GM12873 (cell line): Measurements from ENCODE around the gene ATP5PB.

ENCODE experiments used
- CTCF ChIP-seq: IDR thresholded peaks from 2 replicates; pipeline ENCODE4 v1.5.1; 2012; ENCODE audit warnings: low read depth, mild to moderate bottlenecking, moderate library complexity, low read length, control low read depth; ENCODE audit not compliant: insufficient read depth; ENCODE audit errors: missing control alignments

ATP5PB gene

GRCh38 chr1:111439461-111440351 is 9.6 kb upstream of the ATP5PB start:
- TF ChIP-seq CTCF = no peak

GRCh38 chr1:111441573-111442192 is 7.6 kb upstream of the ATP5PB start:
- TF ChIP-seq CTCF = peak; percentile 82

DNA sequence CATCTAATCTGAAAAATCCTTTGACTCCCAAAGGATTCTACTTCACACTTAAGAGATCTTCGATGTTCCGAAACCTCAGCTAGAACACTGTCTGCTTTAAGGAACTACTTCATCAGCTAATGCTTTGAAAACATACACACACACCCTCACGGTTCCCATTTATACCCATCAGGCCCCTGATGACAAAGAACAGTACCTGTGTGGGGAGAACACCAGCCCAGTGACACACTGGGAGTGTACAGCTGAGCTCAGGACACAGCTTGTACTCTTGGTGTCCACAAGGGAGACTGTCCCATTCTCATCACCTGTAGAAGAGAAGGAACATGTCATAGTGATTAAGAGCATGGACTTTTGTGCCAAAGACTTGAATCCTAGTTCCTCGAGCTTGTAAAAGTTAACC is 6.8 kb upstream of the ATP5PB start:
- no peak for TF ChIP-seq CTCF

- TF ChIP-seq CTCF = no peak
Measured at GRCh38 chr1:111444031-111444430, 5.2 kb upstream of the ATP5PB start.

DNA sequence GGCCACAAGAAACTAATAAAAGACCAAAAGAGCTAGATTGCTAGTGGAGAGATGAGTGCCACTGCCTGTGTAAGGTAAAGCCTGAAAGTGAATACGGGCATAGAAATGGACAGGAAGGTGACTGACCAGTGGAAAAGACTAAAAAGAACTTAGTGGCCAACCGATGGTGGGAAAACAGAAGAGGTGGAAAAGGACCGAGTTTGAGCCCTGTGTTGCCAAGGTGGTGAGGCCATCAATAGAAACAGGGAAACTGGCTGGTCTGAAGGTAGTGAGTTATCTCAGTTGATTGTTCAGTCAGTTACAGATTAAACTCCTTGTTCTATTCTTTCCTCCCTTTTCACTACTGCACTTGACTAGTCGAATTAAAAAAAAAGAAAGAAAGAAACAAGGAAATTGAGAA is 2.7 kb upstream of the ATP5PB start:
- no peak for TF ChIP-seq CTCF

DNA sequence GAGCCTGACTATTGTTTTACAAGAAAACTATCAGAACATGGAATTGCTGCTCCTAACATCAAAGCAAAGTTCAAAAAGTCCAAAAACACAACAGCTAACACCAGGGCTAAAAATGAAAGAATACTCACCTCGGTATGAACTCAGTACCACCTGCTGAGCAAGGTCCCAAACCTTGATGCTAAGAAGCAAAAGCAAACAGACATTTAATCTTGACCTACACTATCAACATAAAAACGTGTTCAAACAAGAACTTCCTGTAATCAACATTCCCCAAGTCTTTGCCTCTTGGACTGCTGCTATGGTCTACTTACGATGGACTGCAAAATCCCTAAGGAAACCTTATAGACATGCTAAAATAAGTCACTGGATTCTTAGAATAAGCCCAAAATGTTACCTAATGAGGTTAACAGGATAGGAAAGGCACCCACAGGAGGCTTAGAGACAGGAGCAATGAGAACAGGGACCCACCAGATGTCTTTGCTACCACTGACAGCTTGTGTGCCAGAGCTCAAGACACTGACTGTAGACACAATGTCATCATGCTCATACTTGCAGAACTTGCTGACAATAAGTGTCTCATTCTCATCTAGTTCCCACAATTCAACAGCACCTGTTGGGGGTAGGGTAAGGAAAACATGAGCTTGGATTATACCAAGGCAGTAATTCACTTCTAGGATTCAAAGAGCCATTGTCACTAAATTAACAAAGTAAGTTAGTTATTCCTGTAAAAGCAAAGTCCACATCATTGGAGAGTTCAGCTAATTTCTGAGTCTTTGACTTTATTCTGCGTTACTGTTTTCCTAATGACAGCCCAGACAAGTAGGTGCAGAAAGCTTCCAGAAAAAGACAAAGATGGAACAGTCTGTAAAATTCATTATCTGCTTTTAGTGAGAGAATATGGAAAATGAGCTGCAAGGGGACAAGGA is 2.0 kb upstream of the ATP5PB start:
- no peak for TF ChIP-seq CTCF
